ENCODE data around the gene BMP8A.

GRCh38 chr1:39499668-39500067, 8.2 kb downstream of the BMP8A start:
- TF ChIP-seq NCOA1 (IDR thresholded peaks at IDR 0.05; ENCODE audit: low read depth) (no peak), ARID3A (IDR thresholded peaks at IDR 0.05; ENCODE audit: borderline replicate concordance, low read depth, low read length) (no peak), TAF1 (IDR thresholded peaks at IDR 0.05; ENCODE audit: control insufficient read depth, extremely low read depth, insufficient read depth, low read length, severe bottlenecking) (no peak), RCOR1 (IDR thresholded peaks at IDR 0.05; ENCODE audit: borderline replicate concordance in 1 of 2, low read depth in 2 of 2, low read length in 2 of 2) (no peak), CCNT2 (IDR thresholded peaks at IDR 0.05; ENCODE audit: borderline replicate concordance, extremely low read depth, insufficient read length, low read depth, low read length) (no peak), POLR2AphosphoS5 (IDR thresholded peaks at IDR 0.05; ENCODE audit: control insufficient read depth, insufficient read depth, low read depth, low read length) (no peak), CTCF (IDR thresholded peaks at IDR 0.05 in 2 of 3, conservative IDR thresholded peaks at IDR 0.05 in 1 of 3; ENCODE audit: insufficient read depth in 2 of 3, low read depth in 1 of 3, low read length in 3 of 3) (no peak), ZBTB43 (CRISPR knock-in tag; IDR thresholded peaks at IDR 0.05) (no peak), RNF219 (CRISPR knock-in tag; IDR thresholded peaks at IDR 0.05) (no peak), ZNF121 (CRISPR knock-in tag; conservative IDR thresholded peaks at IDR 0.05) (no peak), TARDBP (IDR thresholded peaks at IDR 0.05) (no peak)

Measured in K562 (cell line).